Activated CD8-positive, alpha-beta memory T cell treated with anti-CD3 and anti-CD28 coated beads, Interleukin-2, amount 50 U/mL, for 1 hour (primary cell): ENCODE data around the gene ANTXR2.
"Not testable (repeated sequence)": the region's sequence is repeated elsewhere in the genome, so short reads cannot be mapped to it uniquely, and the experiment has no call there.

Source experiments
- DNase-seq: peaks from one replicate; pipeline ENCODE4 v3.0.0-alpha.2; 2020; ENCODE audit errors: extremely low read depth

The ANTXR2 gene

DNA sequence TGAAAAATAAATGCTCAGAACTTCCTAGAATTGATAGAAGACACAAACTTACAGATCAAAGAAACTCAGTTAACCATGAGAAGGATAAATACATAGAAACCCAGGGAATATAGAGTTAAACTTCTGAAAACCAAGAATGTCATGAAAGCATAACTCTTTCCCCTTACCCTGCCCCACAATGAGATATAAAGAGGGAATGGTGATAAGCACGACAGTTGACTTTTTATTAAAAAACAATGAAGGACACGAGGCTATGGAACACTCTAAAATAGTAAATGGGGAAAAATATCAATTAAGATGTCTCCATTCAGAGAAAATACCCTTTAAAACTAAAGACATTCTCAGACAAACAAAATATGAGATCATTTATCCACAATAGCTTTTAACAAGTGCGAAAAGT, 154.7 kb downstream of the ANTXR2 start:
- no peak for DNase-seq

DNA sequence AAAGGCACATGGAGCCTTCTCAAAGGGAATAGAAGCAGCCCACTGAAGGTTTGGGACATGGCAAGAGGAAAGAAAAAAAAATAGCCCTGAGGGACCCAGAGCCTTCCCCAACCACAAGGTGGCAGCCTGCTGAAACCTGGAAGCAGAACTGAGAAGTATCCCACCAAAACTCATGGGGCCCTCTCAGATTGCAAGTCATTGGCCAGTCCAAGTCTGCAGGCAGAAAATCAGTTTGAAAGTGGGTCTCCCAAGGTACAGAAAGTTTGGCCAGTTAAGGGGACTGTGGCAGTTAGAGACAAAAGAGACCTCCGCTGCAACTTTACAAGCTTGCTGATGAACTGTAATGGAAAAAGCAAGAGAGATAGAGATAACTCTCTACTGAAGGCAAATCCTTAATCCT, 155.8 kb downstream of the ANTXR2 start:
- DNase-seq: peak; percentile 17

DNA sequence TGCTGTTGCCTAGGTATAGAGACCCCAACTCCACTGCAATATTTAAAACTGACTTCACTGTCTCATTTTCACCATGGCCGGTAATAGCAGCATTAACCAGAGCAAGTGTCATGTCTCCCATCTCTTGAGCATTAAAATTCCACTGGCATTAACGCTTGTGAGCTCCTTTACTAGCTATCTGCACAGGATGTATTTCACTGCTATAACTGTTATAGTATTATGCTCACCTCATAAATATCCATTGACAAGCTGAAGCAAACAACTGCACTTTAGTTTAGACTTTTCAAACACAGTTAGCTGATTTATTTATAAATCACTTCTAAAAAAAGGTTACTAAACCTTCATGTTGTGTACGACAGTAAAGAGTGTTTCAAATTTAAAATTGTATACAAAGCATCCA, 157.8 kb downstream of the ANTXR2 start:
- DNase-seq: no peak

DNA sequence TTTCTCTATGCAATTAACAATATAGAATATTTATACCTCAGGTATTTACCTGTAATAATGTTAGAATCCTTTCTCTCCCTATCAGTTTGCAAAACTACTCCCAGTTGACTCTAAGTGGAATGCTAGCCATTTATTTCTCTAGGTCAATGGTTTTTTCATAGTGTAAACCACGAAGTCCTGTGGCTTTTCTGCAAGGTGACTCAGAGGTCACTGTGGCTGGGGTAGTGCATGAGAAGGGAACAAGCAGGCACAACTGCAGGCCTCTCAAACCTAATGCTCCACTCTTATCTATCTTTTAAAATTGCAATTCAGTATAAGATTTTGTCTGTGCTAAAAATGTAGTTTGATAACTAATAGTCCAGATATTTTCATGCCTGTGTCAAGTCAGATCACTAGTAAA, 159.4 kb downstream of the ANTXR2 start:
- no peak for DNase-seq

DNA sequence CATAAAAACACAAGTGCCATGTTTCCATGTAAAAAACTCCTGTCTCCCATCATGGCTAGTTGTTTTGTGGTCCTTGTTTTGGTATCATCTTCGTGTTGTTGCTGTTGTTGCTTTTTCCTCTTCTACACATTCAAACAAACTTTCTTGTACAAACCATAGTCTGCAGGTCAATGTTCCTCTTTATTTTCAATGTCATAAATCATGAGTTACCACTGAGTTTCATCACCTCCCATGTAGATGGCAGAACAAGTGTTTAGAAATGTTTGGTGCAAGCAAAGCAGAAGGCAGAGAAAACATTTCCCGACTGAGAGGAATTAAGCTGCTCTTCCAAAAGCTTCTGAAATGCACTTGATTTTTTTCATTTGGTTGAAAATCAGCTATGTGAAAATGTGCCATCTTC, 166.0 kb downstream of the ANTXR2 start:
- DNase-seq: no peak

DNA sequence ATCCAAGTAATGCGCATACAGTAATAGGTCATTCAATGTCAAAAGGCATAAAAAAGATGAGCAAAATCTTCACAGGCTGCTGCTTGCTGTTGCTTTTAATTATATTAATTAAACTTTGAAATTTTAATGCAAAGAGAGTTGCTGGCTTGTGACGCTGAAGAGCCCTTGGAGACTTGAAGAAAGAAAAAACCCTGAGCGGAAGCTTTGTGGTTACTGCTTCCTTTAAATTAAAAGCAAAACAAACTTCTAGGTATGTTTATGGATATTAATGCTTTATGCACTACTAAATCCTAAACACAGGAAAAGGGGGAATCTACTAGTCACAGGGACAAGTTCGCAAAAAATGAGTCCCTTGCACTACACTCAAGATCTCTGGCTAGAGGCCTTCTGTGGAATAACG, 166.7 kb downstream of the ANTXR2 start:
- DNase-seq: no peak

DNA sequence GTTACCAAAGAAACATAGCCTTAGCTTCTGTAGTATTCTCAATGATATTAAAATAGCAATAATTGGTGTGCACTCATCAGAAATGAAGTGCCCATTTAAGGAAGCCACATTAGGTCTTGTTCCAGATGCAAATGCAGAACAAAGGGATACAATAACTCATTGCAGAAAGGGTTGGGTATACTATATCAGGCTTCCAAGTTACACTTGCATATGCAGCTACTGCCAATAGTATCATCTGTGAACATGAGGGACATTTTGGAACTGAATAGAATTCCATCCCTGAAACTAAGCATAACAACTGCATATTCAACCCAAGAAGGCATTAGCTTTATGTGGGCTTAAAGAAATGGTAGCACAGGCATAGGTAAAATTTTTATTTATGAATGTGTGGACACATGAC, 167.8 kb downstream of the ANTXR2 start:
- no peak for DNase-seq

DNA sequence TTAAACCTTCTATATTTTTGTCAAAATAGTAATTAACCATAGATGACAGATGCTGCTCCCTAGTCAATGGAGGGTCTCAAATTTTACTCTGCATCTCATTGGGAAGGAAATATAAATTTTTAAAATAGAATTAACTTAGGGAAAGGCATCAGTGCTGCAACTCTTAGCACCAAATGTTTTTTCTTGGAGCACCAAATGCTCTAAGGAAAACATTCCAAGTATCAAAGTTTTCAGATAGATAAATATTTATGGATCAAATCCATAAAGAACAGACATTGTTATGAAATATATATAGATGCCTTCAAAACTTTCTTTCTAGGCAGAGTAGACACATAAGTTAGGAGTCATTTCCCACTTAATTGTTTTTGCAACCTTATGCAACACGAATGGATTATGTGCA, 168.7 kb downstream of the ANTXR2 start:
- DNase-seq: no peak

DNA sequence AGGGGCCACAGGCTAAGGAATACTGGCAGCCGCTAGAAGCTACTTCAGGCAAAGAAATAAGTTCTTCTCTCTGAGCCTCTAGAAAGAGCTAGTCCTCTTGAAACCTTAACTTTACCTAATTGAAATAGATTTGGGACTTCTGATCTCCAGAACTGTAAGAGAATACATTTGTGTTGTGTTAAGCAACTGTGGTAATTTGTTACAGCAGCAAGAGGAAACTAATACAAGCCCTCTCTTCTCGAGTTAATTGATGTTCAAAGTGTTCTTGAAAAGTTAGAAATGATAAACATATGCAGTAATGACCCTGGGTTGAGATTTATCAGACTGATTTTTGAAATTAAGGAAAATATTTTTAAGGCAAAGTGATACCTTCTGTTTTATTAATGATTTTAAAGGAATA, 172.8 kb downstream of the ANTXR2 start:
- DNase-seq: no peak

DNA sequence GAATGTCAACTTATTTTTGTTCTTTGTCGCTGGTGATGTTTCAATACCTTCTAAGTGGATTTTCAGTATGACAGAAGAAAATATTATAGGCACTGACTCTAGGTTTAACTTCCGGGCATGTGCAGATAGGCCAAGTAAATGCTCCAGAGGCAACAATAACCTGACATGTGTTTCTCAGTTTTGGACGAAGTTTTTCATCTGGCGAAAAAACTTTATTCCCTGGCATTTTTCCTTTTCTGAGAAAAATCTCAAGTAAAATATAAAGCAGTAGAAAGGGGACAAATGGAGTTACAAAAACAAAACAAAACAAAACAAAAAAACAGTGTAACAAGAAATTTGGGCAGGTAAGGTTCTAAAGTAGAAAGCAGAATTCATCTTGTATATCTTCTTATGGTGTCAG, 173.5 kb downstream of the ANTXR2 start:
- DNase-seq: no peak

DNA sequence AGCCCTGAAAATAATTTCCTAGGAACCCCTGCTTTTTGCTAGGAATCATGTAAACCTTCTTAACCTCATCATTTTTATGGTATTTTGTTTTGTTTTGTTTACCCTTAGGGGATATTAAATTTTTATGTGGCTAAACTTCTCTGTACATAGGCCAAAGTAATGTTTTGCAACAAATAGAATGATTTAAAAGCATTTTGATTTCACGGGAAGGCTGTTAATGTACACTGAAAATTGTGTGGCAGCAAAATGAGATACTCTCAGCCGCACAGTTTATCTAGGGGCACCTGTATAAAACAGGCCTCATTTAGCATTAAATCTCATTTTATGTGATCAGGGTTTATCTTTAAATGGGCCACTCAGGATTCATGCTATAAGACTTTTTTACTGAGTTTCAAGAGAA, 175.0 kb downstream of the ANTXR2 start:
- no peak for DNase-seq

DNA sequence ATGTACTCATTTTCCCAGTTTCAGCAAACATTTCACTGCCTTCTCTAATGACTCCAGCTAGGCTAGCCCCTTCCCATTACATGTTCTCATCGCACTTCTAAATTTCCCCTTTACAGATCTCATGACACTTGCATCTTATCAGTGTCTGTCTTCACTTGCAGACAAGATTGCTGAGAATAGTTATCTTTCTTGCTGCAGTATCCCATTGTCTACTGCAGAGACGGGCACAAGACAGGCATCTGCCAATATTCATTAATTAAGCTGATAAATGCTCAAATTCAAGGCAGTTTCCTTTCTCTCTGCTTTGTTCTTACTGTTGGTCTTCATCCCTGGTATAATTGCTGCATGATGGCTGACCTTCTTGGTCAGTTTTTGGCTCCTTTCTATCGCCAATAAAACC, 175.9 kb downstream of the ANTXR2 start:
- DNase-seq: no peak

DNA sequence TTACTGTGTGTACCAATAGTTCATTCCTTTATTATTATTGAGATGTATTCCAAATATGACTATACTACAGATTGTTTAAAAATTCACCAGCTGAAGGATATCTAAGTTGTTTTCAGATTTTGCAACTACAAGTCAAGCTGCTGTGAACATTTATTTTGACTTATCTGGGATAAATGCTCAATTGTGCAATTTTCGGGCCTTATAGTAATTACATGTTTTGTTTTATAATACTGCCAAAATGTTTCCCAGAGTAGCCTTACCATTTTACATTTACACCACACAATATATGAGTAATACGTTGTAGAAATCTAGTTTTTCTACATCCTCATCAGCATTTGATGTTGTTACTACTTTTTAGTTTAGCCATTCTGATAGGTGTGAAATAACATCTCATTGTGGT, 179.6 kb downstream of the ANTXR2 start:
- no peak for DNase-seq

DNA sequence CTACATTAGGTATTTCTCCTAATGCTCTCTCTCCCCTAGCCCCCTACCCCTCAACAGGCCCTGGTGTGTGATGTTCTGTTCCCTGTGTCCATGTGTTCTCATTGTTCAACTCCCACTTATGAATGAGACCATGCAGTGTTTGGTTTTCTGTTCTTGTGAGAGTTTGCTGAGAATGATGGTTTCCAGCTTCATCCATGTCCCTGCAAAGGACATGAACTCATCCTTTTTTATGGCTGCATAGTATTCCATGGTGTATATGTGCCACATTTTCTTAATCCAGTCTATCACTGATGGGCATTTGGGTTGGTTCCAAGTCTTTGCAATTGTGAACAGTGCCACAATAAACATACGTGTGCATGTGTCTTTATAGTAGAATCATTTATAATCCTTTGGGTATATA, 184.0 kb downstream of the ANTXR2 start:
- not testable (repeated sequence) for DNase-seq

DNA sequence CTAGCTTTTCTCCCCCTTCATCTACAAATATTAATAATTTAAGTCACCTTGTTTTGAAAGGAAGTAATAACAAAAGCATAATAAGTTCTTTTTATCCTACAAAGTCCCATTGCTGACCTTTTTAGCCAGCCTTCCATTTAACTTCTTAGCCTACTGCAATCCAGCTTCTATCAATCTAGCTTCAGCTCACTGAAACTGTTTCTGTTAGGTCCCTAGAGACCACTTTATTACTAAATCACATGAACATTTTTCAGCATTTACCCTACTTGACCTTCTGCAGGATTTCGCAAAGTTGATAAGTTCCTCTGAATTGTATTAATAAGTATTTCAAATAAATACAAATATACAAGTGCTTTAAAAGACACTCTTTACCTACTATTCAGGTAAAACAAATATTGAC, 186.5 kb downstream of the ANTXR2 start:
- DNase-seq: no peak

DNA sequence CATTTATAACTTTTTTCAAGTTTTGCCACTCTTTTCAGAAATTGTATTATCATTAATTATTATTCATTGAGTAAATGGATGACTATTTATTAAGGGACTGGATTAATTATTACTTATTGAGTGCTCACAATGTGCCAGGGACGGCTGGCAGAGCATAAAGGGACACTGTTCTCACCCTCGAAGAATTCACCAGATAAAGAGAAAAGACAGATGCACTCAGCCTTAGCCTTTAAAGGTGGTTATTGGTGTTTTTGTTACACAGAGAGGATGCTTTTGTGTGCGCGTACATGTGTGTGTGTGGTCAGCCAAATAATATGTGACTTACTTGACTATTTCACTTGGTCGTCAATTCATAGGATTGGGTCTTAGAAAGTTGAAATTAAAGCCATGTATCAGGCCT, 187.0 kb downstream of the ANTXR2 start:
- no peak for DNase-seq

DNA sequence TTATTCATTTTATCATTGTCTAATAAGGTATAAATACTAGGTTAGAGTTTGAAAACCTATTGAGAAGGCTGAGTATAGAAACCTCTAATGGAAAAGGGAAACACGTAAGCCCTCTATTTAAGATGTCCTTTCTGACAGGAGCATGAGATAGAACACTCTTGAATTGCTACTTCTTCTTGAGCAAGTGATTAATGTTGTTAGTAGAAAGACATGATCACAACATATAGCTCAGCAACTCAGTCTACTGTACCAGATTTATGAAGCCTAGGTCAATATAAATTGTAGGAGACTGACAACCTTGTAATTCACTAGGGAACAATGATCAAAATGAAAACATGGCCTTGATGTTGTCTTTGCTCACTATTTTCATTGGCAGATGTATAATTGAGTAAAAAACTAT, 189.7 kb downstream of the ANTXR2 start:
- no peak for DNase-seq

DNA sequence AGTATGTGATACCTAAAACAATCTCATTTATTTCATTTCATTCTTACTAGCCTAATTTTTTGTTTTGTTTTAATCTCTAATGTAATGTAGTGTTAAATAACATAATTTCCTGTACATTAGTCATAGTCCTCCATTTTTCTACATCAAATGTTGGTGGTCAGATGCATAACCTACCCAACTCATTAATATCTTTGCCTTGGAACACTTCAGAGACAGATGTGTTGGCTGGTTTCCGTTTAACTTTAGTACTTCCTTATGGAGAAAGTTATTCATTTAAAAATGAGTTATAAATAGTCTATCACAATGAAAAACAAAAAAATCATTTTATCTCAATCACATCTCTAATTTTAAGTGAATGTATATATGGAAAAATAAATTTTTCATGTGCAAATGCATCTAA, 190.2 kb downstream of the ANTXR2 start:
- DNase-seq: no peak

DNA sequence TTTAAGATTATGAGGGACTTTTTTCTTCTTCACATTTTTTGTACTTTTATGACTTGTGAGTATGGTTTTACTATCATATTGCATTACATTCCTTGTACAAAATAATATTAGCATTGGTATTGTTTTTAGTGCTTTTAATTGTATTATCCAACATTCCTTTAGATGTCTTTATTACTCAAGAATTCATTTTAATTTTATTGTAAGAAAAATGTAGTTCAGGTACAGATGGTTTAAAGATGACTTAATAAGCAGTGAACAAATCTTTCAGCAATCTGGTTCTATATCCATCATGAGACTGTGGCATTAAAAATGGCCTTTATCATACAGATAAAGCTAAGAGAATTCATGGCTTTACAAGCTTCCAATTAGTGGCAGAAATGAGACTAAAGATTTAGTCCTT, 191.6 kb downstream of the ANTXR2 start:
- no peak for DNase-seq

DNA sequence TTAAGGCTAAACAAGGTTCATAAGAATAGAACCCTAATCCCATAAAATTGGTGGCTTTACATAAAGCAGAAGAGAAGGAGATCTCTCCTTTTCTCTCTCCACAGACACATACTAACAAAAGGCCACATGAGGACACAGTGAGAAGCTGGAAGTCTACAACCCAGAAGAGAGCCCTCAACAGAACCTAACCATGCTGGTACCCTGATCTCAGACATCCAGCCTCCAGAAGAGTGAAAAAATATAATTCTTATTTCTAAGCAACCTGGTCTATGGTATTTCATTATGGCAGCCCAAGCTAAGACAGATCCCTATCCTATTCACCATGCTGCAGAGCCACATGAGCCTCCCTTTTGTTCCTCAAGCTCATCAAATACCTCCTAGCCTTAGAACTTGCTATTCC, 195.5 kb downstream of the ANTXR2 start:
- no peak for DNase-seq

DNA sequence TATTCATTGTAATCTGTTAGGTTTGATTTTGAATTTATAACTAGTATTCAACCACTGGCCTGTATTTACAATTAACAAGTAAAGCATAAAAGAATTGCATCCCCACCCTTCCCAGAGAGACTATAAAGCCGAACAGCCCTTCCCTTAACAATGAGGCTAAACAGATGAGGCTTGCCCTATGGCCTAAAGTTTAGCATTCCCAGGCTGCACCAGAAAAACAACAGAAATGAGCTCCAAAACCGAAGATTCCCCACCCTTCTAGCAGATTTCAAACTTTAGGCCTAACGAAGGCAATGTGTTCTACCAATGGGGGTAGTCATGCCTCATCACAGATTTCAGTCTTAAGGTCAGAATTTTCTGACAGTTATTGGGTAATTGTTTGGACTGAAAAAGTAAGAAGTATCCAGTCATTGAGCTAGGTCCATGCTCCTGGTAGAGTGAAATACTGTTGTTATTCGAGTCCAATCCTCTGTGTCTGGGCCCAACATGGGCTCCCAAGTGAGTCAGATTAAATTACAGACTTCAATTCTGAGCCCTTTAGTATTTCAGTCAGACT, 197.6 kb downstream of the ANTXR2 start:
- DNase-seq: no peak

DNA sequence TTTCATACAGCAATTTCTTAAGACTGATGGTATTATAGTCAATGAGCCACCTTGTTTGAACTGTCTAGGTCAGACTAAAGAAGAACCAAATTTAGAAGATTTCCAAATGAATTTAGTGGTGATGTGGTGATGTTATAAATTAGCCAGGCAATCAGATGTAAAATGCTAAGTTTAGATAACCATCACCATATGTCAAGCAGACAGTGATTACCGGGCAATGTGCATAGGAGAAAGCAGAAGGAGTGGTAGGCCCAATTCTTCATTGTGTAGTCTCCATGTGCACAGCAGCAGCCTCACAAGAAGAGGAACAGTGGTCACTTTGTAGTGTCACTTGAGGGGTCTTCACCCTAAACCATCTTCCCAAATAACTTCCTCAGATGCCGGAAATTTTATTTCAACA, 198.8 kb downstream of the ANTXR2 start:
- no peak for DNase-seq

DNA sequence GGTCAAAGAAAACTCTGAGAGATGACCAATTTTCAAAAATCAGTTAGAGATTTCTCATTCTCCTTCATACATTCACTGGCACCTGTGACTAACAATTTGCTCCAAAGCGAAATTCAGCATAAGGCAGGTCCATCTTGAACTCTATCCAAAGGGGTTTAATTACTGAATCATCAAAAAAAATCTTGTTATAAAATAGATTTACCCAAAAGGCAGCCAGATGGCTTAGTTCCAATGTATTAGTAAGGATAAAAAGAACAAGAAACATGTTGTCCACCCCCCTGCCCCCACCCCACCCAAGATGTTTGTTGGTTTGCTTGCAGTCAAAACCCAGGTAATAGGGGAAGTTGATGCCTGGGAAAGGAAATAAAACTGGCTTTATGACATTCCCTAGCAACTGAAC, 200.3 kb downstream of the ANTXR2 start:
- DNase-seq: no peak

DNA sequence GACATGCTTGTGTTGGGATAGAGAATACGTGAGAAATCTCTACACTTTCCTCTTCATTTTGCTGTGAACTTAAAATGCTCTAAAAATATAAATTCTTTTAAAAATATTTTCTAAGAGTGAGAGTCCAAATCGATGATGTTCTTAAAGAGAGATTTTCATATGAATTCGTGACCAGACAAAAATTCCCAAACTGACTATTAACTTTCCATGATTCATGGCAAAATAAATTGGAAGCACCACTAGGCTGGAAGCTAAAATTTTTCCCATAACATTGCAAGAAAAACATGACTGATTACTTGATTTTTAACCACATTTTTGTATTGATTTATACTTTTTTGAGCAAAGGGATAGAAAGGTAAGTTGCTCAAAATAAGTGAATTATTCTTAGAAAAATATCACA, 201.1 kb downstream of the ANTXR2 start:
- DNase-seq: no peak
